GM12892 (cell line): Measurements from ENCODE around the gene OLFM1.

ENCODE experiments used
- POLR2A ChIP-seq: IDR thresholded peaks from 2 replicates; pipeline ENCODE4 v1.6.1; 2011; ENCODE audit warnings: low read depth, low read length, control low read depth
- POLR2AphosphoS5 ChIP-seq: IDR thresholded peaks from 2 replicates; pipeline ENCODE4 v1.6.1; 2011; ENCODE audit warnings: low read depth, low read length, control low read depth

GRCh38 chr9:135130207-135130976, 42.9 kb downstream of the OLFM1 start:
- TF ChIP-seq POLR2A (no peak), POLR2AphosphoS5 (no peak)
